Uterus (tissue), 2 donors: Measurements from ENCODE around the gene KHDRBS2.

Experiments
- POLR2A ChIP-seq, 2 donors: fragments of 450-650 bp; IDR thresholded peaks; one replicate each; pipeline ENCODE4 v1.6.1; 2016; ENCODE audit warnings: antibody characterized with exemption in 2 of 2, mild to moderate bottlenecking in 1 of 2, moderate library complexity in 1 of 2
- TF ChIP-seq, protein P1 (sequence below), 4 experiments: fragments of 200-600 bp in 2 of 4; fragments of 450-650 bp in 2 of 4; sonication (generic) in 2 of 4; IDR thresholded peaks; one replicate each; pipeline ENCODE4 v1.5.1; 2016 to 2019; ENCODE audit warnings: antibody characterized with exemption in 4 of 4, mild to moderate bottlenecking in 2 of 4, moderate library complexity in 1 of 4

DNA sequence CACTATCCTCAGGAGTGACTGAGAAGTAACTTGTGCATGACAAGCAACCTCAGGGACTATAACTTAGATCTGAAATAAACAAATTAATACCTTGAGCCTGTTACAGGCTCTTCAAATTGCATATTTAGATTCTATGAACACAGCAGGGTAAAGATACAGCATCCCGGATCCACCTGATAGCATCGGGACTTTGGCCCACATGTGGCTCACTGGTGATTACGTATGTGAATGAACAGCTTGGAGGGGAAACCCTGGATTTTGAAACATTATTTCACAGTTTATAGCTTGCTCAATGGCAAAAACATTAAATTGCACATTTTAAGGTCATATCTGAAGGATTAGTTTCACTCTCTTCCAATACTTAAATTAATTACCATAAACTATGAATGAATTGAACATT is 133.2 kb downstream of the KHDRBS2 start:
- TF ChIP-seq, protein P1, sequence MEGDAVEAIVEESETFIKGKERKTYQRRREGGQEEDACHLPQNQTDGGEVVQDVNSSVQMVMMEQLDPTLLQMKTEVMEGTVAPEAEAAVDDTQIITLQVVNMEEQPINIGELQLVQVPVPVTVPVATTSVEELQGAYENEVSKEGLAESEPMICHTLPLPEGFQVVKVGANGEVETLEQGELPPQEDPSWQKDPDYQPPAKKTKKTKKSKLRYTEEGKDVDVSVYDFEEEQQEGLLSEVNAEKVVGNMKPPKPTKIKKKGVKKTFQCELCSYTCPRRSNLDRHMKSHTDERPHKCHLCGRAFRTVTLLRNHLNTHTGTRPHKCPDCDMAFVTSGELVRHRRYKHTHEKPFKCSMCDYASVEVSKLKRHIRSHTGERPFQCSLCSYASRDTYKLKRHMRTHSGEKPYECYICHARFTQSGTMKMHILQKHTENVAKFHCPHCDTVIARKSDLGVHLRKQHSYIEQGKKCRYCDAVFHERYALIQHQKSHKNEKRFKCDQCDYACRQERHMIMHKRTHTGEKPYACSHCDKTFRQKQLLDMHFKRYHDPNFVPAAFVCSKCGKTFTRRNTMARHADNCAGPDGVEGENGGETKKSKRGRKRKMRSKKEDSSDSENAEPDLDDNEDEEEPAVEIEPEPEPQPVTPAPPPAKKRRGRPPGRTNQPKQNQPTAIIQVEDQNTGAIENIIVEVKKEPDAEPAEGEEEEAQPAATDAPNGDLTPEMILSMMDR (IDR thresholded peaks at IDR 0.05) = no peak
- TF ChIP-seq POLR2A (IDR thresholded peaks at IDR 0.05) = no peak
